OCI-LY1 (cell line): ENCODE data around the gene LMTK2.

ENCODE experiments used
- H2AFZ ChIP-seq: fragments of 200-600 bp; sonication (generic), shearing (Covaris generic); 2 replicates; pipeline ENCODE4 v1.6.0; 2014; ENCODE audit warnings: antibody characterized with exemption, mild to moderate bottlenecking, low read length
- H3F3A ChIP-seq: fragments of 200-600 bp; sonication (generic), shearing (Covaris generic); 2 replicates; pipeline ENCODE4 v1.6.0; 2014; ENCODE audit warnings: mild to moderate bottlenecking, antibody characterized with exemption, low read length, moderate library complexity; ENCODE audit not compliant: insufficient read depth
- H3K27ac ChIP-seq: fragments of 200-600 bp; sonication (generic); 2 replicates; pipeline ENCODE4 v1.5.1; 2014; ENCODE audit warnings: low read length, mixed run types, mild to moderate bottlenecking, low read depth; ENCODE audit not compliant: poor library complexity, severe bottlenecking
- H3K27me3 ChIP-seq: fragments of 200-600 bp; sonication (generic); 2 replicates; pipeline ENCODE4 v1.6.0; 2014; ENCODE audit warnings: antibody characterized with exemption, mild to moderate bottlenecking, low read length, moderate library complexity; ENCODE audit not compliant: insufficient read depth
- H3K36me3 ChIP-seq: fragments of 200-600 bp; sonication (generic); 2 replicates; pipeline ENCODE4 v1.6.1; 2014; ENCODE audit warnings: mild to moderate bottlenecking, antibody characterized with exemption, low read length, moderate library complexity, mixed read lengths; ENCODE audit not compliant: insufficient read depth
- H3K4me1 ChIP-seq: fragments of 200-600 bp; sonication (generic); 2 replicates; pipeline ENCODE4 v1.5.1; 2014; ENCODE audit warnings: mild to moderate bottlenecking, low read length, moderate library complexity; ENCODE audit not compliant: insufficient read depth, severe bottlenecking
- H3K4me2 ChIP-seq: fragments of 200-600 bp; sonication (generic), shearing (Covaris generic); 2 replicates; pipeline ENCODE4 v1.6.1; 2014; ENCODE audit warnings: low read length
- H3K4me3 ChIP-seq: fragments of 200-600 bp; sonication (generic); 2 replicates; pipeline ENCODE4 v1.5.1; 2014; ENCODE audit warnings: low read length, low read depth, mild to moderate bottlenecking, mixed read lengths; ENCODE audit not compliant: poor library complexity, severe bottlenecking
- H3K79me2 ChIP-seq: fragments of 200-600 bp; shearing (Covaris generic); 2 replicates; pipeline ENCODE4 v1.6.1; 2016; ENCODE audit warnings: mixed run types, low read length, mixed read lengths; ENCODE audit not compliant: insufficient read depth
- H3K9ac ChIP-seq: fragments of 200-600 bp; sonication (generic), shearing (Covaris generic); 2 replicates; pipeline ENCODE4 v1.6.1; 2014; ENCODE audit warnings: mild to moderate bottlenecking, low read length, mixed read lengths
- H3K9me2 ChIP-seq: fragments of 200-600 bp; sonication (generic), shearing (Covaris generic); 2 replicates; pipeline ENCODE4 v1.6.1; 2014; ENCODE audit warnings: low read depth, mild to moderate bottlenecking, low read length, mixed read lengths
- H3K9me3 ChIP-seq: fragments of 200-600 bp; shearing (Covaris generic); 2 replicates; pipeline ENCODE4 v1.6.1; 2014; ENCODE audit warnings: low read length, mixed read lengths
- H4K20me1 ChIP-seq: fragments of 200-600 bp; sonication (generic), shearing (Covaris generic); 2 replicates; pipeline ENCODE4 v1.6.0; 2016; ENCODE audit warnings: mild to moderate bottlenecking, low read length; ENCODE audit not compliant: insufficient read depth
- CTCF ChIP-seq: fragments of 200-600 bp; sonication (generic), shearing (Covaris generic); IDR thresholded peaks from 2 replicates; pipeline ENCODE4 v1.5.1; 2017; ENCODE audit warnings: mild to moderate bottlenecking, antibody characterized with exemption, low read length, moderate library complexity, mixed read lengths
- EZH2 ChIP-seq: fragments of 200-600 bp; sonication (generic), shearing (Covaris generic); IDR thresholded peaks from 2 replicates; pipeline ENCODE4 v1.8.0; 2017; ENCODE audit warnings: borderline replicate concordance, mixed run types, mild to moderate bottlenecking, antibody characterized with exemption, low read length, moderate library complexity, mixed read lengths

The LMTK2 gene

GRCh38 chr7:98142658-98143057 is 36.0 kb downstream of the LMTK2 start:
- TF ChIP-seq CTCF = no peak
- no peak for TF ChIP-seq EZH2
- no peaks in the 10 kb centered on the region for H3K9me2 ChIP-seq
- H2AFZ ChIP-seq = no peak overlapping the region
- peaks cover 6% of the 10 kb centered on the region for H3K9me3 ChIP-seq
- H3K9ac ChIP-seq = no peak overlapping the region
- no peaks in the 10 kb centered on the region for H3K4me1 ChIP-seq
- H3K79me2 ChIP-seq = no peaks in the 10 kb centered on the region
- H3K4me2 ChIP-seq = no peak overlapping the region
- no peak overlapping the region for H3K27ac ChIP-seq
- no peaks in the 10 kb centered on the region for H4K20me1 ChIP-seq
- H3K27me3 ChIP-seq = no peaks in the 10 kb centered on the region
- no peaks in the 10 kb centered on the region for H3F3A ChIP-seq
- no peak overlapping the region for H3K4me3 ChIP-seq
- H3K36me3 ChIP-seq = peaks cover 63% of the 10 kb centered on the region

- H2AFZ ChIP-seq = no peak overlapping the region
- H4K20me1 ChIP-seq = no peaks in the 10 kb centered on the region
- no peak overlapping the region for H3K27ac ChIP-seq
- no peaks in the 10 kb centered on the region for H3K9me2 ChIP-seq
- no peaks in the 10 kb centered on the region for H3K4me1 ChIP-seq
- no peak overlapping the region for H3K9ac ChIP-seq
- peaks cover 6% of the 10 kb centered on the region for H3K9me3 ChIP-seq
- no peaks in the 10 kb centered on the region for H3K79me2 ChIP-seq
- H3K36me3 ChIP-seq = peaks cover 45% of the 10 kb centered on the region
- H3F3A ChIP-seq = no peaks in the 10 kb centered on the region
- H3K27me3 ChIP-seq = no peaks in the 10 kb centered on the region
- no peak for TF ChIP-seq CTCF
- TF ChIP-seq EZH2 = no peak
- H3K4me2 ChIP-seq = no peak overlapping the region
- no peak overlapping the region for H3K4me3 ChIP-seq
Observed at GRCh38 chr7:98148607-98149006, 41.9 kb downstream of the LMTK2 start.

- Histone ChIP-seq H3F3A (no peaks in the 10 kb centered on the region), H3K9ac (no peak overlapping the region), H3K9me3 (peaks cover 6% of the 10 kb centered on the region), H3K36me3 (peaks cover 47% of the 10 kb centered on the region), H3K9me2 (no peaks in the 10 kb centered on the region), H3K4me3 (no peak overlapping the region), H4K20me1 (no peaks in the 10 kb centered on the region), H3K27me3 (no peaks in the 10 kb centered on the region), H3K4me1 (no peaks in the 10 kb centered on the region), H3K4me2 (no peak overlapping the region), H3K27ac (no peak overlapping the region), H3K79me2 (no peaks in the 10 kb centered on the region), H2AFZ (no peak overlapping the region)
- TF ChIP-seq CTCF (no peak), EZH2 (no peak)
Observed at GRCh38 chr7:98149116-98149692, 42.5 kb downstream of the LMTK2 start.
